Measurements from ENCODE around the gene CASP9.

DNA sequence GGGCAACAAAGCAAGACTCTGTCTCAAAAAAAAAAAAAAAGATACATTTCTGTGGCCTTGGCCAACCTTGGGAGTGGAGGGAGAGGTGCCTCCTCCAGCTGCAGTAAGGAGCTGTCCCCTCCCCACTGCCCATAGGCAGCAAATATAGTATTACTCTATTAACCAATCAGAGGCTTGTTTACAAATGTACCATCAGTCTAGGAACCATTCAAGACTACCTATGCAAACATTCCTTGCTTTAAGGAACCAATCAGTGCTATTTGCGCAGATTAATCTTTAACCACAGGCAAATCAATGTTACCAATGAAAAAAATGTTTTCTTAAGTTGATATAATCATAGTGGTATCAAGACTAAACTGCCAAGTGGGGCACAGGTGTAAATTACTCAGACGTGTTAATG lies 66.4 kb downstream of the CASP9 start:
- TF ChIP-seq POLR2A (IDR thresholded peaks at IDR 0.05) = no peak
- TF ChIP-seq, protein P1, sequence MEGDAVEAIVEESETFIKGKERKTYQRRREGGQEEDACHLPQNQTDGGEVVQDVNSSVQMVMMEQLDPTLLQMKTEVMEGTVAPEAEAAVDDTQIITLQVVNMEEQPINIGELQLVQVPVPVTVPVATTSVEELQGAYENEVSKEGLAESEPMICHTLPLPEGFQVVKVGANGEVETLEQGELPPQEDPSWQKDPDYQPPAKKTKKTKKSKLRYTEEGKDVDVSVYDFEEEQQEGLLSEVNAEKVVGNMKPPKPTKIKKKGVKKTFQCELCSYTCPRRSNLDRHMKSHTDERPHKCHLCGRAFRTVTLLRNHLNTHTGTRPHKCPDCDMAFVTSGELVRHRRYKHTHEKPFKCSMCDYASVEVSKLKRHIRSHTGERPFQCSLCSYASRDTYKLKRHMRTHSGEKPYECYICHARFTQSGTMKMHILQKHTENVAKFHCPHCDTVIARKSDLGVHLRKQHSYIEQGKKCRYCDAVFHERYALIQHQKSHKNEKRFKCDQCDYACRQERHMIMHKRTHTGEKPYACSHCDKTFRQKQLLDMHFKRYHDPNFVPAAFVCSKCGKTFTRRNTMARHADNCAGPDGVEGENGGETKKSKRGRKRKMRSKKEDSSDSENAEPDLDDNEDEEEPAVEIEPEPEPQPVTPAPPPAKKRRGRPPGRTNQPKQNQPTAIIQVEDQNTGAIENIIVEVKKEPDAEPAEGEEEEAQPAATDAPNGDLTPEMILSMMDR (IDR thresholded peaks at IDR 0.05) = no peak
